ENCODE measurements around the gene POLR2I. TPM values are rescaled to one million over a fixed set of nuclear protein-coding genes. Genes with fewer than 3 reads are reported as not detected.
"Not testable (repeated sequence)": the region's sequence is repeated elsewhere in the genome, so short reads cannot be mapped to it uniquely, and the experiment has no call there.

The POLR2I gene
- total RNA-seq, 4 donors from 2014 or later = 64.8 to 152 (median 85.7) TPM

DNA sequence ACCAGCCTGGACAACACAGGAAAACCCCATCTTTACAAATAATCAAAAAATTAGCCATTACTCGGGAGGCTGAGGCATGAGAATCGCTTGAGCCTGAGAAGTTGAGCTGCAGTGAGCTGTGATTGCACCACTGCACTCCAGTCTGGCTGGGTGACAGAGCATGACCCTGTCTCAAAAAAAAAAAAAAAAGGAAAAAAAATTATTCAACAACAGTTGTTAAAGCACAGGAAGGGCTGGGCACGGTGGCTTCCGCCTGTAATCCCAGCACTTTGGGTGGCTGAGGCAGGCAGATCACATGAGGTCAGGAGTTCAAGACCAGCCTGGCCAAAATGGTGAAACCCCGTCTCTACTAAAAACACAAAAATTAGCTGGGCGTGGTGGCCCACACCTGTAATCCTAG, 16.5 kb upstream of the POLR2I start:
- intact Hi-C loops (cut with DNase I) = loop anchor here (10.0 kb wide), 1 partner anchor 84 kb away; the partner anchor contains the start of genes ZNF146 and ZNF565
- 62% methylated on average over 6 of the region's 6 CpGs for WGBS
- not testable (repeated sequence) for H3K27me3 ChIP-seq; H3K27ac ChIP-seq (replicated peaks in 1 of 4); H3K36me3 ChIP-seq; H3K9me3 ChIP-seq; H3K4me3 ChIP-seq; DNase-seq (ENCODE audit: extremely low spot score)
- peak in 1 of 2 donors; percentile 22 for TF ChIP-seq POLR2AphosphoS5 (IDR thresholded peaks at IDR 0.05)
- H3K4me1 ChIP-seq = peaks cover 13 to 27% (median 24%) of the 10 kb centered on the region in 4 donors

DNA sequence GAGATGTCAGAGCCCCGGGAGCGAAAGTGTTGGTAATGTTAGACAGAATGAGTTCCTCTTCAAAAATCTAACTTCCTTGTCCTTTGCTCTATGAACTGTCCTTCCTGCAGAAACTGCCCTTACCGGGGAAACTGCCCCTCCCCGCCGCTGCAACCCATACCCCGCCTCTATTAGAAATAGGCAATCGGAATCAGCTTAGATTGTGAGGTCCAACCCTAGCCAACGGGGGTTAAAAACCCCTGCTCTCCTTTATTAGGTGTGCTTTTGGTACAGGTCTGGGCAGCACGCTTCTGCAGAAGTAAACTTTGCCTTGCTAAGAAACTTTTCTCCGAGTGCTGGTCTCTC, 13.7 kb upstream of the POLR2I start:
- no peak for DNase-seq (ENCODE audit: extremely low spot score)
- TF ChIP-seq EP300 (IDR thresholded peaks at IDR 0.05) = no peak
- no peak for TF ChIP-seq POLR2AphosphoS5 (IDR thresholded peaks at IDR 0.05)
- TF ChIP-seq POLR2A (IDR thresholded peaks at IDR 0.05; ENCODE audit: low read depth) = no peak
- TF ChIP-seq, protein P1, sequence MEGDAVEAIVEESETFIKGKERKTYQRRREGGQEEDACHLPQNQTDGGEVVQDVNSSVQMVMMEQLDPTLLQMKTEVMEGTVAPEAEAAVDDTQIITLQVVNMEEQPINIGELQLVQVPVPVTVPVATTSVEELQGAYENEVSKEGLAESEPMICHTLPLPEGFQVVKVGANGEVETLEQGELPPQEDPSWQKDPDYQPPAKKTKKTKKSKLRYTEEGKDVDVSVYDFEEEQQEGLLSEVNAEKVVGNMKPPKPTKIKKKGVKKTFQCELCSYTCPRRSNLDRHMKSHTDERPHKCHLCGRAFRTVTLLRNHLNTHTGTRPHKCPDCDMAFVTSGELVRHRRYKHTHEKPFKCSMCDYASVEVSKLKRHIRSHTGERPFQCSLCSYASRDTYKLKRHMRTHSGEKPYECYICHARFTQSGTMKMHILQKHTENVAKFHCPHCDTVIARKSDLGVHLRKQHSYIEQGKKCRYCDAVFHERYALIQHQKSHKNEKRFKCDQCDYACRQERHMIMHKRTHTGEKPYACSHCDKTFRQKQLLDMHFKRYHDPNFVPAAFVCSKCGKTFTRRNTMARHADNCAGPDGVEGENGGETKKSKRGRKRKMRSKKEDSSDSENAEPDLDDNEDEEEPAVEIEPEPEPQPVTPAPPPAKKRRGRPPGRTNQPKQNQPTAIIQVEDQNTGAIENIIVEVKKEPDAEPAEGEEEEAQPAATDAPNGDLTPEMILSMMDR (IDR thresholded peaks at IDR 0.05) = no peak
- 9% methylated on average over 10 of the region's 10 CpGs for WGBS
- H3K4me3 ChIP-seq = peak overlapping the region; percentile 47 to 65 (median 54)
- peaks cover 26 to 29% (median 28%) of the 10 kb centered on the region in 4 donors for H3K36me3 ChIP-seq
- no peaks in the 10 kb centered on the region for H3K9me3 ChIP-seq
- H3K4me1 ChIP-seq = peaks cover 11 to 22% (median 20%) of the 10 kb centered on the region in 4 donors
- intact Hi-C loops (cut with DNase I) = no loop called here
- no peaks in the 10 kb centered on the region for H3K27me3 ChIP-seq
- H3K27ac ChIP-seq (replicated peaks in 1 of 4) = peak overlapping the region; percentile 84 to 94 (median 89)

DNA sequence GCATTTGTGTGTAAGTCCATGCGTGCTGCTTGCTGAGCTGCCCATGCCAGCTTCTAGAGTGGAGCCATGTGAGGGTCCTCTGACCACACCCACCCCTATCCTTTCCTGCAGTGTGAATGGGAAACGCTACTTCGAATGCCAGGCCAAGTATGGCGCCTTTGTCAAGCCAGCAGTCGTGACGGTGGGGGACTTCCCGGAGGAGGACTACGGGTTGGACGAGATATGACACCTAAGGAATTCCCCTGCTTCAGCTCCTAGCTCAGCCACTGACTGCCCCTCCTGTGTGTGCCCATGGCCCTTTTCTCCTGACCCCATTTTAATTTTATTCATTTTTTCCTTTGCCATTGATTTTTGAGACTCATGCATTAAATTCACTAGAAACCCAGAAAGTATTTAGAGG, 10.9 kb upstream of the POLR2I start:
- intact Hi-C loops (cut with DNase I) = no loop called here
- Histone ChIP-seq H3K36me3 (peaks cover 34 to 57% (median 54%) of the 10 kb centered on the region in 4 donors), H3K4me1 (peaks cover 11 to 22% (median 20%) of the 10 kb centered on the region in 4 donors)

DNA sequence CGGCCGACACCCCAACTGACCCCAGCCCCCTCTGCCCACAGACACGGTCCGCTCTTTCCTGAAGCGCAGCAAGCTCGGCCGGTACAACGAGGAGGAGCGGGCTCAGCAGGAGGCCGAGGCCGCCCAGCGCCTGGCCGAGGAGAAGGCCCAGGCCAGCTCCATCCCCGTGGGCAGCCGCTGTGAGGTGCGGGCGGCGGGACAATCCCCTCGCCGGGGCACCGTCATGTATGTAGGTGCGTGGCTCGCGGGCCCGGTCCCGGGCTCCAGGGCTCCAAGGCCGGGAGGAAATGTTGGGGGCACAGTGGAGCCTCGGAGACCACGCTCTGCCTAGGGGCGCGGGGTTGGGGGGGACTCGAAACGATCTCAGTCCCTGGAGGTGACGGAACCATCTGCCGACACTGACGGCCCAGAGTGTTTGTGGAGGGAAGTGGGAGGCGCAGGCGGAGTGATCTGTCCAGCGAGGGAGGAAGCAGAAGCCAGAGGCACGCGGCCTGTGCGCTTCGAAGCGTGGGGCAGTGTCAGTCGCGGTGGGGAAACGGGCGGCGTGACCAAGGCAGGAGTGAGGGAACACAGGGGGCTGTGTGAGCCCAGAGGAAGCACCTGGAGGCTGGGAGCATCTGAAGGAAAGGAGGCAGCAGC, 6.9 kb upstream of the POLR2I start:
- Histone ChIP-seq H3K4me1 (peaks cover 4 to 26% (median 14%) of the 10 kb centered on the region in 4 donors), H3K27ac (replicated peaks in 1 of 4) (no peak overlapping the region), H3K4me3 (no peak overlapping the region), H3K27me3 (no peaks in the 10 kb centered on the region), H3K9me3 (no peaks in the 10 kb centered on the region), H3K36me3 (peaks cover 46 to 95% (median 86%) of the 10 kb centered on the region in 4 donors)
- TF ChIP-seq, protein P1 (IDR thresholded peaks at IDR 0.05) = no peak
- no peak for TF ChIP-seq POLR2AphosphoS5 (IDR thresholded peaks at IDR 0.05)
- 88% methylated on average over 40 of the region's 49 CpGs for WGBS
- no peak for DNase-seq (ENCODE audit: extremely low spot score)
- intact Hi-C loops (cut with DNase I) = no loop called here

More for the DNA sequence above, 10.9 kb upstream of the POLR2I start:
- TF ChIP-seq, protein P1 (IDR thresholded peaks at IDR 0.05) = no peak
- TF ChIP-seq POLR2A (IDR thresholded peaks at IDR 0.05; ENCODE audit: low read depth) (no peak), EP300 (IDR thresholded peaks at IDR 0.05) (no peak), POLR2AphosphoS5 (IDR thresholded peaks at IDR 0.05) (no peak)
- Histone ChIP-seq H3K4me3 (no peak overlapping the region), H3K27ac (replicated peaks in 1 of 4) (no peak overlapping the region), H3K9me3 (no peaks in the 10 kb centered on the region), H3K27me3 (no peaks in the 10 kb centered on the region)
- WGBS = 78% methylated on average over 9 of the region's 9 CpGs
- no peak for DNase-seq (ENCODE audit: extremely low spot score)

DNA sequence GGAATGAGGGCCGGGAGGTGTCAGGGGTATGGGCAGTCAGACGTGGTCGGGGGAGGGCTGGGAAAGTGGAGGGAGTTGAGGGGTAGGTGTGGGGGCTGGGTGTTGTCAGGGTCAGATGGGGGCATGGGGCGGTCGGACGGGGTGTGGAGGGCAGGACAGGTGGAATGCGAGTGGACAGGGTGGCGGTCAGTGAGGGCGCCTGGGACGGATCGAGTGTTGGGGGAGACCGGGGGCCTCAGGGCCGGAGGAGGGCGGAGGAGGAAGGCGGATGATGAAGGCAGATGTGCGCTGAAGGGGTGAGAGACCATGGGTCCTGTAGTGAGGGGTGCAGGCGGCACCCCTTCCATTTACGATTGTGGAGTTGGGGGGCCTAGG, 6.3 kb upstream of the POLR2I start:
- no peaks in the 10 kb centered on the region for H3K9me3 ChIP-seq
- no peak overlapping the region for H3K4me3 ChIP-seq
- DNase-seq (ENCODE audit: extremely low spot score) = no peak
- TF ChIP-seq POLR2A (IDR thresholded peaks at IDR 0.05; ENCODE audit: low read depth) = no peak
- TF ChIP-seq EP300 (IDR thresholded peaks at IDR 0.05) = no peak
- TF ChIP-seq POLR2AphosphoS5 (IDR thresholded peaks at IDR 0.05) = no peak
- TF ChIP-seq, protein P1 (IDR thresholded peaks at IDR 0.05) = no peak
- H3K27me3 ChIP-seq = no peaks in the 10 kb centered on the region
- intact Hi-C loops (cut with DNase I) = no loop called here
- 90% methylated on average over 18 of the region's 18 CpGs for WGBS
- peaks cover 45 to 96% (median 86%) of the 10 kb centered on the region in 4 donors for H3K36me3 ChIP-seq
- peaks cover 10 to 32% (median 21%) of the 10 kb centered on the region in 4 donors for H3K4me1 ChIP-seq
- H3K27ac ChIP-seq (replicated peaks in 1 of 4) = no peak overlapping the region
